ENCODE results near the gene MBTD1.
"Not testable (repeated sequence)": the region's sequence is repeated elsewhere in the genome, so short reads cannot be mapped to it uniquely, and the experiment has no call there.

Gene MBTD1

DNA sequence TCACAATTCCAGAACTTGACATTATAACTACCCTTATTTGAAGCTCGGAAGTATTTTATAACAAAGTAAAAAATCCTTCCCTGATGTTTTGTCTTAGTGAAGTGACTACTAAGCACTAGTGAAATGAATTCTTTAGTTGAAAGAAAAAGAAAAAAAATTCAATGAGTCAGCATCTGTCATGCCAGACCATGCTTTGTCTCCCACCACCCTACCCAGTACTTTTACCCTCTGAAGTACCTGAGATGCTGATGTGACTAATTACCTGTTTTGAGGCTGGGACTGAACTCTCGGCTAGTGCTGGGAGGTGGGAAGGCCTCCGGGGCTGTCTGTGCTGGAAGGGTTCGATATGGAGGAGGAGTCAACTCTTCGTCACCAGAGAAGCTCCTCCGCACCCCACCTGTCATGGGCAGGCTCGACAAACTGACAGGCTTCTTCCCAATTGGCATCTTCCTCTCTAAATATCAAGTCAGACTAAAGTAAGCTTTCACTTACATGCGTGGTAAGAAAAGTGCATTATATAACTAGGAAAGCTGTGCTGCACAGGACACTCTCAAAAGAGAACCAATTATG is 74.0 kb downstream of the MBTD1 start:
- DNase-seq = no peak

GRCh38 chr17:51184124-51184523 is 75.7 kb downstream of the MBTD1 start:
- DNase-seq = no peak

DNA sequence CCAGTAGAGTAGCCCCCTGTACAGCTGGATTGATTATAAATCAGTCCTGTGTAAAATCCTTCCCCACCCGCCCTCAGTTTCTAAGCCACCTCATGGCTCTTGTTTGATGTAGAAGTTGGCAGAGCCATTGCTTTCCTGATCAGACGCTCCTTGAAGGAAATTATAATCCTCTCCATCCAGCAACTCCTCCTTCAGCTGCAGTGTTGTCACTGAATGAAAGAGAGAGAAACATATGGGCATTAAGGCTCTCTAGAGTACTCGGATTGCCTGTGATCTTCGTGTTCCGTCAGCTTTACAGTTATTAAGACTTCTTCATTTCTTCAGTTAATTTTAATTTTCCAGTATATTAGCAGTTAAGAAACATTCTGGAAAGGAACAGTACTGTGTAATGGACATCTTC is 79.4 kb downstream of the MBTD1 start:
- no peak for DNase-seq

- not testable (repeated sequence) for DNase-seq
Measured at GRCh38 chr17:51172030-51172429, 87.8 kb downstream of the MBTD1 start.

DNA sequence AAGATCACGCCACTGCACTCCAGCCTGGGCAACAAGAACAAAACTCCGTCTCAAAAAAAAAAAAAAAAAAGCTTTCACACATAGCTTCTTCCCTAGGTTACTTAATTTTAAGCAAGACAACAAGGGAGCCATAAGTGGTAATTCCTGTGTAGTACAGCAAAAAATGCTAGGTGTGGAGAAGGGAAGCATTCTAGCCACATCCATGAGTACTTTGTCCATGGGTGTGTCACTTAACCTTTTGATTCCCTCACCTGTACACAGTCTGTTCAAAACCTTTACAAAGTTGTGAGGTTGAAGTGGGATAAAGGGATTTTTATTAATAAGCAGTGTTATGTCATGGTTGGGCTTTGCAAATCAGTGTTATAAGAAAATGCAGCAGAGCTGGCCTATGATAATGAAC is 89.1 kb downstream of the MBTD1 start:
- DNase-seq = no peak

GRCh38 chr17:51169340-51169739 is 90.5 kb downstream of the MBTD1 start:
- no peak for DNase-seq

- peak; percentile 47 for DNase-seq
Measured at GRCh38 chr17:51166987-51167931, 92.6 kb downstream of the MBTD1 start.

- DNase-seq = peak; percentile 80
Measured at GRCh38 chr17:51166198-51166986, 93.5 kb downstream of the MBTD1 start, which contains the start of gene NME2. Gene NME2, plus strand, starts transcription at chr17:51166411. Its CDS starts 420 bp downstream, at chr17:51166831.

- DNase-seq = no peak
Measured at GRCh38 chr17:51165680-51166197, 94.1 kb downstream of the MBTD1 start.

- peak; percentile 14 for DNase-seq
Measured at GRCh38 chr17:51164911-51165679, 94.8 kb downstream of the MBTD1 start.

GRCh38 chr17:51161541-51161940 is 98.3 kb downstream of the MBTD1 start:
- no peak for DNase-seq

DNA sequence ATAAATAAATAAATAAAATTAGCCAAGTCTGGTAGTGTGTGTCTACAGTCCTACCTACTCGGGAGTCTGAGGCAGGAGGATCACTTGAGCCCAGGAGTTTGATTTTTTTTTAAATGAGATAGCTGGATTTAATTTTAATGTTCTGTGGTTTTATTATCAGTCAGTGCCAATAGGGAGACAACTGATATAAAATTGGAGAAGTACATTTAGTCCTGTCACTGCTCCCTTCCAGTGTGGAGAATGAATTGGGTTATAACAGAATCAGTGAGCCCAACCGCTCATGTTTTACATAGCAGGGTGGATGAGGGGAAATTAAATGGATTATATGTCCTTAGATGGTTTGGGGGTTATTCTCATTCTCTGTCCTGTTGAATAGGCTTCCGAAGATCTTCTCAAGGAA is 100.2 kb downstream of the MBTD1 start:
- no peak for DNase-seq

DNA sequence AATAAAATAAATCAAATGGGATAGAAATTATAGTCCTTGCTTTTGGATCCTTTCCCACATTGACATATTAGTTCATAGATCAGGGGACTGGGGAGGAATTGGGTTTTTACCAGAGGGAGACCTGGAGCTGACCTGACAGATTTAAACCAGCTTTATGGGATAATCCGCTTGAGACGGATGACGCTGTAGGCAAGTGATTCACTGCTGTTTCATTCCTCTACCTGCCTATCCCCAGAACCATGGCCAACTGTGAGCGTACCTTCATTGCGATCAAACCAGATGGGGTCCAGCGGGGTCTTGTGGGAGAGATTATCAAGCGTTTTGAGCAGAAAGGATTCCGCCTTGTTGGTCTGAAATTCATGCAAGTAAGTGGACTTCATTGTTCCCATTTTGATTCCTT is 104.4 kb downstream of the MBTD1 start:
- no peak for DNase-seq

DNA sequence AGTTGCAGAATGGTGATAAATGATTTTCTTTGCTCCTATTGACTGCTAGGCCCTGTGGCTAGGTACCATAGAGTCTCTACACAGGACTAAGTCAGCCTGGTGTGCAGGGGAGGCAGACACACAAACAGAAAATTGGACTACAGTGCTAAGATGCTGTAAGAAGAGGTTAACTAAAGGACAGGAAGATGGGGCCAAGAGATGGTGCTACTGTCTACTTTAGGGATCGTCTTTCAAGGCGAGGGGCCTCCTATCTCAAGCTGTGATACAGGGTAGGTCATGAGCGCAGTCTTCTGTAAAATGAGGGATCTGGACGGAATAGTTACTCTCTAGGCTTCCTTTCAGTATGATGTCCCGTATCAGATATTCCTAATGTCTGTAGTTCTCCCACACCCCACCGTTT is 105.7 kb downstream of the MBTD1 start:
- no peak for DNase-seq

GRCh38 chr17:51153210-51154072 is 106.4 kb downstream of the MBTD1 start, which contains the start of gene NME1:
Gene NME1, plus strand, starts transcription at chr17:51153559. Its CDS starts 2,096 bp downstream, at chr17:51155655.
- DNase-seq = peak; percentile 99

GRCh38 chr17:51152766-51153209 is 107.1 kb downstream of the MBTD1 start:
- no peak for DNase-seq

GRCh38 chr17:51150932-51151331 is 108.9 kb downstream of the MBTD1 start:
- DNase-seq = no peak

DNA sequence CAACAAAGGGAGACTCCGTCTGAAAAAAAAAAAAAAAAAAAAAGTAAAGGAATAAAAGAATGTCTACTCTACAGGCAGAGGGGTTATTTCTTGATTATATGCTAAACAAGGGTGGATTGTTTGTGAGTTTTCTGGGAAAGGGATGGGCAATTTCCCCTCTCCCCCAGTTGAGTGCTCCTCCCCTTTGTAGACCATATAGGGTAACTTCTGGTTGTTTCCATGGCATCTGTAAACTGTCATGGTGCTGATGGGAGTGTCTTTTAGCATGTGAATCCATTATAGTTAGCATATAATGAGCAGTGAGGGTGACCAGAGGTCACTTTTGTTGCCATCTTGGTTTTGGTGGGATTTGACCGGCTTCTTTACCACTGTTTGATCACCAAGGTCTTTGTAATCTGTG is 110.7 kb downstream of the MBTD1 start:
- no peak for DNase-seq

DNA sequence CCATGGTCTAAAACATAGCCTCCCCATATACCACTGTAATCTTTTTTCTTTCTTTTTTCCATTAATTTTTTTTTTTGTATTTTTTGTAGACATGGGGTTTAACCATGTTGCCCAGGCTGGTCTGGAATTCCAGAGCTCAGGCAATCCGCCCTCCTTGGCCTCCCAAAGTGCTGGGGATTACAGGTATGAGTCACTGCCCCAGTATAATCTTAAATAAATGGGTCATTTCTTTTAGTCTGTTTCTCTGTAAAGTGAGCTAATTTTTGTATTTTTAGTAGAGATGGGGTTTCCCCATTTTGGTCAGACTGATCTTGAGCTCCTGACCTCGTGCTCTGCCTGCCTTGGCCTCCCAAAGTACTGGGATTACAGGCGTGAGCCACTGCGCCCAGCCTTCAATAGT is 112.2 kb downstream of the MBTD1 start:
- no peak for DNase-seq

DNA sequence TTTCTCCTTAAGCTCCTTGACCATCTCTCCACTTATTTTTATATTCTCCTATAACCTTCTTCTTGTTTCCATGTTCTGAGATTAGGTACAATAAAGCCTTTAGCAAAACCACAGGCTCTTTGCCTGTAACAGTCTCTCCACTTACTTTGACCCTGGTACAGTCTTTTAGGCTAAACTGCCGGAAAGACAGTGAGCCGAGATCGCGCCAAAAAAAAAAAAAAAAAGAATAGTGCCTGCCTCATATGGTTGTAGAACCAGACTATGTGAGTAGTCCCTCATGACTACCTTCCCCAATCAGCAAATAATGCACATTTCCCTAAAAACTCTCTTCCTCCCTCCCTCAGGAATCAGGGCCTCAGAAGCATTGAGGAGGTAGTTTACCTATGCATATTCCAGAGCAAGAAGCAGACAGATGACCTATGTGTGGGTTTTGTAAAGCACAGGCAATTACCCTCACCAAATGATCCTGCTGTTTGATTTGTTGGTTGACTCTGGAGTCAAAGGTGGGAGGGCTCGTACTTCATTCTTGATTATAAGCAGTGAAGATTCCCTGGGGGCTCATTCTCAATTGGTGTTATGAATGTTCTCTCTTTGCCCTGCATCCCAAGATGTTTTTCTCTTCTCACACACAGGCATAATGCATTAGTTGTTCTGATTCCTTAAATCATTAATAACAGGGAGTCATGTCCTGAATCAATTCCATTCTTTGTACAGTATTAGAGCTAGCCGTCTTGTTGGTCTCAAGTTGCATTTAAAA is 115.4 kb downstream of the MBTD1 start:
- DNase-seq = no peak
